OCI-LY7 (cell line): ENCODE measurements around the gene FGF11. TPM values are rescaled to one million over a fixed set of nuclear protein-coding genes. Genes with fewer than 3 reads are reported as not detected.

Experiments used
- BruUV-seq: library from RNA; stranded (reverse); fragments of 400-500 nt; replicated peaks from 2 replicates; lab custom pipeline; 2021; lab: Mats Ljungman, UMichigan
- CTCF ChIA-PET: fragments of 300-600 bp; sonication (Branson Sonifier 250); formaldehyde crosslinking; loops from one replicate; lab custom pipeline; 2022; ENCODE audit warnings: antibody characterized with exemption; ENCODE audit not compliant: unreplicated experiment; lab: Charles Lee
- POLR2A ChIA-PET: fragments of 300-600 bp; sonication (Branson Sonifier 250); formaldehyde crosslinking; loops from one replicate; lab custom pipeline; 2022; ENCODE audit warnings: antibody characterized with exemption; lab: Charles Lee
- DNase-seq: peaks from one replicate; pipeline ENCODE4 v3.0.0-alpha.2; 2015; ENCODE audit warnings: low spot score
- H2AFZ ChIP-seq: fragments of 200-600 bp; sonication (generic), shearing (Covaris generic); 2 replicates; pipeline ENCODE4 v1.6.1; 2014; ENCODE audit warnings: mild to moderate bottlenecking, antibody characterized with exemption, low read length, moderate library complexity
- H3K27ac ChIP-seq: fragments of 200-600 bp; sonication (generic); 2 replicates; pipeline ENCODE4 v1.5.1; 2014; ENCODE audit warnings: mixed run types, low read depth, mild to moderate bottlenecking, moderate library complexity, low read length, inconsistent platforms; ENCODE audit not compliant: poor library complexity, severe bottlenecking
- H3K36me3 ChIP-seq: fragments of 200-600 bp; sonication (generic); 2 replicates; pipeline ENCODE4 v1.6.1; 2014; ENCODE audit warnings: mild to moderate bottlenecking, antibody characterized with exemption, low read length, moderate library complexity, mixed read lengths; ENCODE audit not compliant: insufficient read depth
- H3K4me1 ChIP-seq: fragments of 200-600 bp; sonication (generic); 2 replicates; pipeline ENCODE4 v1.5.1; 2014; ENCODE audit warnings: mild to moderate bottlenecking, low read length; ENCODE audit not compliant: insufficient read depth, poor library complexity, severe bottlenecking
- H3K4me2 ChIP-seq: fragments of 200-600 bp; sonication (generic); 2 replicates; pipeline ENCODE4 v1.6.1; 2014; ENCODE audit warnings: mild to moderate bottlenecking, low read length
- H3K4me3 ChIP-seq: fragments of 200-600 bp; sonication (generic); 2 replicates; pipeline ENCODE4 v1.5.1; 2014; ENCODE audit warnings: mild to moderate bottlenecking, low read depth, low read length; ENCODE audit not compliant: poor library complexity, severe bottlenecking
- H3K79me2 ChIP-seq: fragments of 200-600 bp; sonication (generic); 2 replicates; pipeline ENCODE4 v1.6.1; 2016; ENCODE audit warnings: low read depth, mild to moderate bottlenecking, low read length, moderate library complexity, mixed read lengths; ENCODE audit not compliant: insufficient read depth
- H3K9me2 ChIP-seq: fragments of 200-600 bp; sonication (generic); 2 replicates; pipeline ENCODE4 v1.6.1; 2016; ENCODE audit warnings: mild to moderate bottlenecking, low read length, mixed read lengths; ENCODE audit not compliant: insufficient read depth
- H3K9me3 ChIP-seq: fragments of 200-600 bp; sonication (generic); 2 replicates; pipeline ENCODE4 v1.6.1; 2014; ENCODE audit warnings: mild to moderate bottlenecking, mixed run types, low read length, mixed read lengths
- H4K20me1 ChIP-seq: fragments of 200-600 bp; sonication (generic); 2 replicates; pipeline ENCODE4 v1.6.1; 2014; ENCODE audit warnings: mild to moderate bottlenecking, antibody characterized with exemption, low read length, moderate library complexity, mixed read lengths; ENCODE audit not compliant: insufficient read depth
- CTCF ChIP-seq: fragments of 200-600 bp; sonication (generic); conservative IDR thresholded peaks from 2 replicates; pipeline ENCODE4 v1.5.1; 2014; ENCODE audit warnings: mild to moderate bottlenecking, antibody characterized with exemption, low read length, moderate library complexity, mixed read lengths
- EZH2phosphoT487 ChIP-seq: fragments of 200-600 bp; sonication (generic); IDR thresholded peaks from 2 replicates; pipeline ENCODE4 v1.6.1; 2018; ENCODE audit warnings: low read depth, borderline replicate concordance, mild to moderate bottlenecking, mixed run types, antibody characterized with exemption, low read length, moderate library complexity, mixed read lengths
- intact Hi-C: fragments of 100-400 bp; cut with micrococcal nuclease; formaldehyde crosslinking; loops from one replicate; pipeline ENCODE4 v1.10.0; 2022; ENCODE audit not compliant: unreplicated experiment
- total RNA-seq, 2 experiments: library from RNA; depleted of rRNA in 1 of 2; stranded (reverse); fragments of >200 nt in 1 of 2; shearing (Covaris generic) in 1 of 2; gene quantifications; 2 replicates each; pipeline ENCODE4 v1.2.3, GENCODE V29; 2014 to 2022

Gene FGF11
- total RNA-seq, 2 experiments from 2014 or later, result 1.3 to 11.0 TPM

GRCh38 chr17:7477392-7478275 lies 38.3 kb downstream of the FGF11 start:
- Histone ChIP-seq H3K4me3 (no peak overlapping the region), H3K4me2 (peak overlapping the region; percentile 66; the same call in 1 of the 2 replicates), H2AFZ (no peak overlapping the region), H3K9me3 (no peaks in the 10 kb centered on the region), H3K9me2 (no peaks in the 10 kb centered on the region), H3K36me3 (no peaks in the 10 kb centered on the region), H3K4me1 (peaks cover 8% of the 10 kb centered on the region), H4K20me1 (no peaks in the 10 kb centered on the region), H3K79me2 (no peaks in the 10 kb centered on the region), H3K27ac (no peak overlapping the region)
- intact Hi-C loops, result no loop called here
- no TSS peak for BruUV-seq
- DNase-seq, result no peak
- POLR2A ChIA-PET, result no interaction called here
- TF ChIP-seq EZH2phosphoT487 (no peak), CTCF (no peak)
- CTCF ChIA-PET, result no interaction called here

- Histone ChIP-seq H2AFZ (peak overlapping the region; percentile 59; the same call in 1 of the 2 replicates), H3K79me2 (no peaks in the 10 kb centered on the region), H3K4me3 (peak overlapping the region; percentile 72), H4K20me1 (no peaks in the 10 kb centered on the region), H3K4me1 (peaks cover 17% of the 10 kb centered on the region), H3K27ac (no peak overlapping the region), H3K9me2 (no peaks in the 10 kb centered on the region), H3K4me2 (peak overlapping the region; percentile 66), H3K9me3 (no peaks in the 10 kb centered on the region), H3K36me3 (no peaks in the 10 kb centered on the region)
- intact Hi-C loops, result no loop called here
- ChIA-PET CTCF (interaction anchor here (0.6 kb wide), 1 partner anchor 42 kb away, joined by 3 read pairs; no protein-coding TSS in a partner anchor), POLR2A (no interaction called here)
- no TSS peak for BruUV-seq
- DNase-seq, result no peak
- TF ChIP-seq EZH2phosphoT487 (no peak), CTCF (no peak)
These were observed 39.2 kb downstream of the FGF11 start for GRCh38 chr17:7478276-7479212.
